AG04449 (cell line): ENCODE results near the gene EPN3.

Experiments used
- CTCF ChIA-PET: fragments of 350-600 bp; formaldehyde crosslinking; extraction: SDS; loops from one replicate; lab custom pipeline; 2021; ENCODE audit warnings: antibody characterized with exemption; lab: Yijun Ruan, JAX
- POLR2A ChIA-PET: fragments of 400-600, 350-600 bp; formaldehyde crosslinking; extraction: SDS; loops from one replicate; lab custom pipeline; 2020; ENCODE audit warnings: antibody characterized with exemption, inconsistent platforms; lab: Yijun Ruan, JAX
- DNase-seq: peaks from one replicate; pipeline ENCODE4 v3.0.0-alpha.2; 2010; ENCODE audit warnings: low read depth, low spot score
- H3K4me3 ChIP-seq: 2 replicates; pipeline ENCODE4 v1.5.1; 2011; ENCODE audit warnings: low read depth, mild to moderate bottlenecking, control low read depth, low read length
- TF ChIP-seq, protein P1 (sequence below): IDR thresholded peaks from one replicate; pipeline ENCODE4 v1.5.1; 2011; ENCODE audit warnings: mild to moderate bottlenecking, moderate library complexity, low read length, control low read depth, inconsistent platforms; ENCODE audit not compliant: insufficient read depth; ENCODE audit errors: missing control alignments

EPN3 gene

DNA sequence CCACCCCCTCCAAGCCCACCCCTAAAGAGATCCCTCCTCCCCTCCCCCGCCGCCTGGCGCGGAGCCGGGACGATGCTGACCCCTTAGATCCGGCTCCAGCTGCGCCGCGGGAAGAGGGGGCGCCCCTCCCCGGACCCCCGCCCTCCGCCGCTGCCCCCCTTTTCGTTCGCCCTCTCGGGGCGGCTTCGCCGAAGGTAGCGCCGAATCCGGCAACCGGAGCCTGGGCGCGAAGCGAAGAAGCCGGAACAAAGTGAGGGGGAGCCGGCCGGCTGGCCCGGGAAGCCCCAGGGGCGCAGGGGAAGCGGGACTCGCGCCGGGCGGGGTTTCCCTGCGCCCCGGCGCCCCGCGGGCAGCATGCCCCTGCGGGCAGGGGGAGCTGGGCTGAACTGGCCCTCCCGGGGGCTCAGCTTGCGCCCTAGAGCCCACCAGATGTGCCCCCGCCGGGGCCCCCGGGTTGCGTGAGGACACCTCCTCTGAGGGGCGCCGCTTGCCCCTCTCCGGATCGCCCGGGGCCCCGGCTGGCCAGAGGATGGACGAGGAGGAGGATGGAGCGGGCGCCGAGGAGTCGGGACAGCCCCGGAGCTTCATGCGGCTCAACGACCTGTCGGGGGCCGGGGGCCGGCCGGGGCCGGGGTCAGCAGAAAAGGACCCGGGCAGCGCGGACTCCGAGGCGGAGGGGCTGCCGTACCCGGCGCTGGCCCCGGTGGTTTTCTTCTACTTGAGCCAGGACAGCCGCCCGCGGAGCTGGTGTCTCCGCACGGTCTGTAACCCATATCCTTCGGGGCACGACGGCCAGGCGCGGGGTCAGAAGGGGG is 28.6 kb downstream of the EPN3 start:
- ChIA-PET CTCF (interaction anchor here (1.0 to 7.0 kb wide), 6 partner anchors 10 to 134 kb away, joined by 3 to 69 read pairs (median 14); partner anchors contain the start of gene SPATA20), POLR2A (interaction anchor here (0.5 kb wide), 1 partner anchor 63 kb away, joined by 3 read pairs; no protein-coding TSS in a partner anchor)
- peak overlapping the region; percentile 49 for H3K4me3 ChIP-seq
- TF ChIP-seq, protein P1, sequence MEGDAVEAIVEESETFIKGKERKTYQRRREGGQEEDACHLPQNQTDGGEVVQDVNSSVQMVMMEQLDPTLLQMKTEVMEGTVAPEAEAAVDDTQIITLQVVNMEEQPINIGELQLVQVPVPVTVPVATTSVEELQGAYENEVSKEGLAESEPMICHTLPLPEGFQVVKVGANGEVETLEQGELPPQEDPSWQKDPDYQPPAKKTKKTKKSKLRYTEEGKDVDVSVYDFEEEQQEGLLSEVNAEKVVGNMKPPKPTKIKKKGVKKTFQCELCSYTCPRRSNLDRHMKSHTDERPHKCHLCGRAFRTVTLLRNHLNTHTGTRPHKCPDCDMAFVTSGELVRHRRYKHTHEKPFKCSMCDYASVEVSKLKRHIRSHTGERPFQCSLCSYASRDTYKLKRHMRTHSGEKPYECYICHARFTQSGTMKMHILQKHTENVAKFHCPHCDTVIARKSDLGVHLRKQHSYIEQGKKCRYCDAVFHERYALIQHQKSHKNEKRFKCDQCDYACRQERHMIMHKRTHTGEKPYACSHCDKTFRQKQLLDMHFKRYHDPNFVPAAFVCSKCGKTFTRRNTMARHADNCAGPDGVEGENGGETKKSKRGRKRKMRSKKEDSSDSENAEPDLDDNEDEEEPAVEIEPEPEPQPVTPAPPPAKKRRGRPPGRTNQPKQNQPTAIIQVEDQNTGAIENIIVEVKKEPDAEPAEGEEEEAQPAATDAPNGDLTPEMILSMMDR = no peak
- no peak for DNase-seq

DNA sequence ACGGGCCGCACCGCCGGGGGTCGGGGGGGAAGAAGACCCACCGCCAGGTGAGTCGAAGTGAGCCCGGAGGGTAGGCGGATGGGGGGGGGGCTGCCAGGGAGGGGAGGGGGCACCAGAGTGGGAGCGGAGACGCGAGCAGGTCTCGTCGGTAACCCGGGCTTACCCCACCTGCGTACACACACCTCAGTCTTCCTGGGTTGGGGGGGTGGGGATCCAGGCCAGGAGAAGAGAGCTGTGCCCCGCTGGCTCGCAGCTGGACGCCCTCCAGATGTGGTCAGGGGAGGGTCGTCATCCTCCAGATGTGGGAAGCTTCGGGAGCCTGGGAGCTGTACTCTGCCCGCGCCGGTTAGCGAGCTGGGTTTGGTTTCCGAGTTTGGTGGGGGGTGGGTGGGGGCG is 29.2 kb downstream of the EPN3 start:
- DNase-seq = no peak
- TF ChIP-seq, protein P1 = no peak
- no peak overlapping the region for H3K4me3 ChIP-seq
- ChIA-PET POLR2A (no interaction called here), CTCF (interaction anchor here (0.9 to 7.0 kb wide), 9 partner anchors 10 to 133 kb away, joined by 3 to 69 read pairs (median 3); no protein-coding TSS in a partner anchor)

GRCh38 chr17:50562242-50563091 is 29.9 kb downstream of the EPN3 start:
- H3K4me3 ChIP-seq = no peak overlapping the region
- ChIA-PET POLR2A (no interaction called here), CTCF (interaction anchor here (0.6 to 7.0 kb wide), 12 partner anchors 11 to 132 kb away, joined by 3 to 69 read pairs (median 3); no protein-coding TSS in a partner anchor)
- TF ChIP-seq, protein P1 = no peak
- no peak for DNase-seq

- ChIA-PET CTCF (interaction anchor here (1.1 to 7.0 kb wide), 7 partner anchors 10 to 132 kb away, joined by 3 to 69 read pairs (median 11); no protein-coding TSS in a partner anchor), POLR2A (no interaction called here)
- no peak overlapping the region for H3K4me3 ChIP-seq
- DNase-seq = no peak
- TF ChIP-seq, protein P1 = peak; percentile 5
Observed at GRCh38 chr17:50563092-50563511, 30.6 kb downstream of the EPN3 start.

DNA sequence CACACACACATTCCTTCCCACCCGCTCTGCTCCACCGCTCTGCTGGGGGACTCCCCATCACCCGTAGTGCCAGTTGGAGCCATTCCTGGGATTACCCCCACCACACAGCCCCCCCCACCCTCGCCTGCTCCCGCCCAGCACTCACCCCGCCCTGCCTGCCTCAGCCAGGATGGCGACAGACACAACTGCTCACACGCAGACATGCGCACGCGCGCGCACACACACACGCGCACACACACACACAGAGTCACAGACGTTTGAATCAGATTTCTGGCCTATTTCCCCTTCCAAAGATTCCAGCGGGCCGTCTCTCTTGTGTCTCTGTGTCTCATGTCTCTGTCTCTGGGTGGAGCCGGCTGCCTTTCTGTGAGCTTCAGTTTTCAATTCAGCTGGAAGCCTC is 32.4 kb downstream of the EPN3 start:
- DNase-seq = no peak
- ChIA-PET CTCF (interaction anchor here (0.9 to 7.0 kb wide), 6 partner anchors 14 to 130 kb away, joined by 3 to 69 read pairs (median 12); no protein-coding TSS in a partner anchor), POLR2A (no interaction called here)
- H3K4me3 ChIP-seq = no peak overlapping the region
- TF ChIP-seq, protein P1 = no peak
